Esophagus muscularis mucosa (tissue), 4 donors: ENCODE measurements around the gene GFRA1. TPM values are rescaled to one million over a fixed set of nuclear protein-coding genes. Genes with fewer than 3 reads are reported as not detected.

Source experiments
- DNase-seq: peaks from one replicate; pipeline ENCODE4 v3.0.0-alpha.2; 2017; ENCODE audit errors: extremely low spot score
- H3K27ac ChIP-seq, 4 donors: fragments of 200-600 bp; sonication (generic); replicated peaks in 1 of 4; 1 replicate in 3 of 4; 2 replicates in 1 of 4; pipeline ENCODE4 v1.5.1; 2016 to 2019; ENCODE audit warnings: mild to moderate bottlenecking in 1 of 4
- H3K27me3 ChIP-seq, 4 donors: fragments of 200-600 bp; sonication (generic); one replicate each; pipeline versions ENCODE4 v1.5.1 to v1.6.0; 2016 to 2019
- H3K36me3 ChIP-seq, 4 donors: fragments of 200-600 bp; sonication (generic); one replicate each; pipeline ENCODE4 v1.5.1; 2016 to 2019
- H3K4me1 ChIP-seq, 4 donors: fragments of 200-600 bp; sonication (generic); one replicate each; pipeline ENCODE4 v1.5.1; 2016 to 2019
- H3K4me3 ChIP-seq, 4 donors: fragments of 200-600 bp; sonication (generic); 1 replicate in 2 of 4; 2 replicates in 2 of 4; pipeline ENCODE4 v1.5.1; 2016 to 2019; ENCODE audit warnings: mild to moderate bottlenecking in 4 of 4, moderate library complexity in 1 of 4
- H3K9me3 ChIP-seq, 4 donors: fragments of 200-600 bp; sonication (generic); 1 replicate in 3 of 4; 2 replicates in 1 of 4; pipeline ENCODE4 v1.5.1; 2016 to 2019
- CTCF ChIP-seq, 3 experiments: fragments of 200-600 bp in 2 of 3; fragments of 450-650 bp in 1 of 3; sonication (generic) in 2 of 3; IDR thresholded peaks; one replicate each; pipeline ENCODE4 v1.5.1; 2017 to 2019; ENCODE audit warnings: antibody characterized with exemption in 3 of 3, mild to moderate bottlenecking in 2 of 3, moderate library complexity in 1 of 3
- EP300 ChIP-seq: sonication (generic); formaldehyde crosslinking; IDR thresholded peaks from one replicate; pipeline ENCODE4 v1.6.1; 2017; ENCODE audit warnings: antibody characterized with exemption
- POLR2A ChIP-seq: fragments of 450-650 bp; IDR thresholded peaks from one replicate; pipeline ENCODE4 v1.6.1; 2017; ENCODE audit warnings: antibody characterized with exemption, moderate library complexity, mild to moderate bottlenecking, low read depth
- POLR2AphosphoS5 ChIP-seq, 2 donors: sonication (generic); formaldehyde crosslinking; IDR thresholded peaks; one replicate each; pipeline ENCODE4 v1.6.1; 2017; ENCODE audit warnings: antibody characterized with exemption in 2 of 2
- WGBS: methylation state at CpG from one replicate; pipeline ENCODE4 v1.1.5; 2018; 5-methylcytosine and 5-hydroxymethylcytosine counted together
- intact Hi-C: fragments of 100-400 bp; cut with DNase I; formaldehyde crosslinking; loops from one replicate; pipeline ENCODE4 v1.15.1; 2023
- total RNA-seq, 4 donors: library from RNA; depleted of rRNA; stranded (reverse); fragments of >200 nt; gene quantifications; one replicate each; pipeline versions ENCODE4 v1.1.0 to v1.2.1, GENCODE V29; 2016

GFRA1 gene
- total RNA-seq, 4 donors from 2014 or later: 44.0 to 73.4 (median 64.5) TPM

DNA sequence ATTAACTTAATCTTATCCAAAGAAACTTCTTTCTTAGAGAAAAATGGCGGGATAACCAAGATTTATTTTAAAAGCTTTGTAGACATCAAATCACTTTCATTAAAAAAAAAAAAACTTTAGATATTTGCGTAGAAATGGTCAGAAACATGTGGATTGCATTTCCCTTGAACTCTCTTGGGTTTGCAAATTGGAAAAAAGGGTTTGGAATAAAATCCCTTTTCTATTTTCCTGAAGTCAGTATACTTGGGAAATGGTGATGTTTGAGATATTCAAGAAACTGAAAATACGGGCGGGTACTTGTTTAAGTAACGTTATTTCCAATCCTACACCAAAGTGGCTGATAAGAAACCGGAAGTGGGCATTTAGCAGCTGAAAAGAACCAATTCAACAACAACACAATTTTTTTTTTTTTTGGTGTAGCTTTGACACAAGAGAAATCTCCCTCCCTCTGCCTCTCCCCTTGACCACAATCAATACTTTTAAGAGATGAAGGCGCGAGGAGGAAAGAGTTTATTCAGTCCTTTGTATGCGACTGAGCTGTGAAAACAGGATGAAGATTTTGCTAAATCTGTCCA, 13.7 kb upstream of the GFRA1 start:
- no peaks in the 10 kb centered on the region for H3K9me3 ChIP-seq
- intact Hi-C loops: loop anchor here (5.0 to 10.0 kb wide), 2 partner anchors 484 to 572 kb away; no protein-coding TSS in a partner anchor
- WGBS: 74% methylated on average over 9 of the region's 9 CpGs

DNA sequence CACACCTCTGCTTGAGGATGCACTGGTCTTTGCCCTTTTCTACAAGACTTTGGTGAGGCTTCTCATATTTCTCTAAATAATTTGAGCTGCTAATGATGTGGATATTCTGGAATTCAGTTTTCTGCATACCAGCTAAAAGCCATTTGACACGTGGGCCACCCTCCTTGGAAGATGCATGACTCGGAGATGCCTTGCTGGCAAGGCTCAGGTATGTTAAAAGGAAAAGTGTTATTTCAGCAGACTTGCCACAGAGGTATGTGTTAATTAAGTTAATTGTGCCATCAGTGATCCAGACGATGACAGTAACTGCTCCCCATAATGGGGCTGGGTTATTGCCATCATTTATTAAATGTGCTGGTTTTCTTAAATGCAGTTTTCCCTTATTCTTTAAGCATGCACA, 8.8 kb upstream of the GFRA1 start:
- intact Hi-C loops: loop anchor here (10.0 kb wide), 1 partner anchor 567 kb away; no protein-coding TSS in a partner anchor
- Histone ChIP-seq H3K27me3 (peaks cover 0 to 21% (median 0%) of the 10 kb centered on the region in 4 donors), H3K9me3 (no peaks in the 10 kb centered on the region), H3K27ac (no peak overlapping the region), H3K4me3 (no peak overlapping the region), H3K4me1 (no peaks in the 10 kb centered on the region), H3K36me3 (no peaks in the 10 kb centered on the region)
- DNase-seq: peak; percentile 77
- TF ChIP-seq POLR2AphosphoS5 (IDR thresholded peaks at IDR 0.05): no peak
- no peak for TF ChIP-seq CTCF (IDR thresholded peaks at IDR 0.05)
- TF ChIP-seq EP300: no peak
- no peak for TF ChIP-seq POLR2A
- WGBS: 73% methylated on average over 3 of the region's 3 CpGs

More for the DNA sequence above, 13.7 kb upstream of the GFRA1 start:
- TF ChIP-seq EP300: no peak
- TF ChIP-seq POLR2AphosphoS5 (IDR thresholded peaks at IDR 0.05): no peak
- no peak for TF ChIP-seq CTCF (IDR thresholded peaks at IDR 0.05)
- no peak for TF ChIP-seq POLR2A
- Histone ChIP-seq H3K36me3 (no peaks in the 10 kb centered on the region), H3K4me3 (no peak overlapping the region), H3K27ac (no peak overlapping the region), H3K4me1 (no peaks in the 10 kb centered on the region), H3K27me3 (peaks cover 0 to 5% (median 0%) of the 10 kb centered on the region in 4 donors)
- no peak for DNase-seq

DNA sequence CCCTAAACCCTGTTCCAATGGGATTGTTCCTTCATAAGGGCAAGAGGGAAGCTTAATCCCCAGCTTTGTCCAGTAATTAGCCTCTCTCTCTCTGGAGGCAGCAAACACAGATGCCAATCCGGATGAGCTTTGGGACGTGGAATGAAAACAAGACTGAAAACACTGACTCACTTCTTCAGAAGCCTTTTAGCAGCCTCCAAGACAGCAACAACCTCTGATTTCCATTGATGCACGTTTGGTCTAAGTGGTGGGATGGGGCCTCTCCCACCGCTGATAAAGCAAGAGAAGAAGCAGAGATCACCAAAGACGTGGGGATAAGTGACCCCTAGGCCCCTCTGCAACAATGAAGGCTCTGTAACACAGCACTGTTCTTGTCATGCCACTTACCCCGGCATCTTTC, 5.8 kb upstream of the GFRA1 start:
- DNase-seq: no peak
- 77% methylated on average over 6 of the region's 6 CpGs for WGBS
- intact Hi-C loops: no loop called here

GRCh38 chr10:116276981-116277380, 4.0 kb upstream of the GFRA1 start:
- Histone ChIP-seq H3K4me1 (peaks cover 10 to 31% (median 28%) of the 10 kb centered on the region in 4 donors), H3K36me3 (no peaks in the 10 kb centered on the region), H3K9me3 (no peaks in the 10 kb centered on the region), H3K27ac (no peak overlapping the region), H3K27me3 (peaks cover 0 to 67% (median 18%) of the 10 kb centered on the region in 4 donors), H3K4me3 (no peak overlapping the region)
- 86% methylated on average over 3 of the region's 3 CpGs for whole genome bisulfite sequencing
- no peak for TF ChIP-seq EP300
- no peak for TF ChIP-seq POLR2A
- no peak for TF ChIP-seq POLR2AphosphoS5 (IDR thresholded peaks at IDR 0.05)
- no peak for TF ChIP-seq CTCF (IDR thresholded peaks at IDR 0.05)
- intact Hi-C loops: no loop called here
- DNase-seq: no peak

More for the DNA sequence above, 5.8 kb upstream of the GFRA1 start:
- Histone ChIP-seq H3K36me3 (no peaks in the 10 kb centered on the region), H3K9me3 (no peaks in the 10 kb centered on the region), H3K4me3 (no peak overlapping the region), H3K27ac (peak overlapping the region in 1 of 4 donors; percentile 56), H3K27me3 (peaks cover 0 to 49% (median 9%) of the 10 kb centered on the region in 4 donors), H3K4me1 (peaks cover 0 to 13% (median 9%) of the 10 kb centered on the region in 4 donors)
- TF ChIP-seq EP300 (no peak), CTCF (IDR thresholded peaks at IDR 0.05) (no peak), POLR2AphosphoS5 (IDR thresholded peaks at IDR 0.05) (peak in 1 of 2 donors; percentile 31)
